ENCODE results near the gene EHD1.

EHD1 gene

DNA sequence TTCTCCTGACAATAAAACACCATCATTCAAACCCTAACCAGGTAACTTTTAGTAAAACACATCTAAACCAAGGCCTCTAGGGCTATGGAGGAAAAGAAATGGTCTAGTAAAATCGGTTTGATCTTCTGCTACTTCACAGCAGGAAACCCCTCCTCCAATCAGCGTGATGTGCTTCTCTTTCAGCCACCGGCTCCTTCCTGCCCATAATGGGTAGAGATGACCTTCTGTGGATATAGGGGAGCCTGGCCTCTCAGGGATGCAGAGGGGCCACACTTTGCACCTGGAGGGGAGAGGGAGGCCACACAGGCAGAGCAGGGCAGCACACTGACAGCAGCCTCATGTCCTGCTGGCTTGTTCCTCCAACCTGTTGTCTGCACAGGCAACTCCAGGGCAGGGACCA, 6.9 kb downstream of the EHD1 start:
- Mint-ChIP-seq H3K27ac (peak overlapping the region; percentile 77 to 88 (median 88)), H3K9me3 (no peaks in the 10 kb centered on the region)

GRCh38 chr11:64870893-64871466, 7.4 kb downstream of the EHD1 start:
- H3K4me3 Mint-ChIP-seq, result peak overlapping the region; percentile 19 to 61 (median 51)
- H3K27ac Mint-ChIP-seq, result peak overlapping the region; percentile 85 to 97 (median 88)
- no peak for TF ChIP-seq CTCF (IDR thresholded peaks at IDR 0.05; ENCODE audit: unreplicated experiment in 3 of 3)
- H3K9me3 Mint-ChIP-seq, result no peaks in the 10 kb centered on the region
- H3K27me3 Mint-ChIP-seq (ENCODE audit: low read depth), result no peaks in the 10 kb centered on the region
- H3K36me3 Mint-ChIP-seq (ENCODE audit: low read depth), result peaks cover 29% of the 10 kb centered on the region
- peaks cover 79% of the 10 kb centered on the region for H3K4me1 Mint-ChIP-seq

More for the DNA sequence above, 6.9 kb downstream of the EHD1 start:
- Mint-ChIP-seq H3K36me3 (ENCODE audit: low read depth) (peaks cover 26% of the 10 kb centered on the region), H3K4me3 (peak overlapping the region in 2 of 3 experiments; percentile 51 to 61), H3K4me1 (peaks cover 79% of the 10 kb centered on the region), H3K27me3 (ENCODE audit: low read depth) (no peaks in the 10 kb centered on the region)
- TF ChIP-seq CTCF (IDR thresholded peaks at IDR 0.05; ENCODE audit: unreplicated experiment in 3 of 3), result no peak

- Mint-ChIP-seq H3K4me1 (peaks cover 79% of the 10 kb centered on the region), H3K36me3 (ENCODE audit: low read depth) (peaks cover 33% of the 10 kb centered on the region), H3K27ac (peak overlapping the region; percentile 85 to 97 (median 88)), H3K4me3 (peak overlapping the region; percentile 19 to 54 (median 30)), H3K27me3 (ENCODE audit: low read depth) (no peaks in the 10 kb centered on the region), H3K9me3 (no peaks in the 10 kb centered on the region)
- peak in 1 of 3 experiments; percentile 6 for TF ChIP-seq CTCF (IDR thresholded peaks at IDR 0.05; ENCODE audit: unreplicated experiment in 3 of 3)
Observed at GRCh38 chr11:64870176-64870892, 8.1 kb downstream of the EHD1 start.

DNA sequence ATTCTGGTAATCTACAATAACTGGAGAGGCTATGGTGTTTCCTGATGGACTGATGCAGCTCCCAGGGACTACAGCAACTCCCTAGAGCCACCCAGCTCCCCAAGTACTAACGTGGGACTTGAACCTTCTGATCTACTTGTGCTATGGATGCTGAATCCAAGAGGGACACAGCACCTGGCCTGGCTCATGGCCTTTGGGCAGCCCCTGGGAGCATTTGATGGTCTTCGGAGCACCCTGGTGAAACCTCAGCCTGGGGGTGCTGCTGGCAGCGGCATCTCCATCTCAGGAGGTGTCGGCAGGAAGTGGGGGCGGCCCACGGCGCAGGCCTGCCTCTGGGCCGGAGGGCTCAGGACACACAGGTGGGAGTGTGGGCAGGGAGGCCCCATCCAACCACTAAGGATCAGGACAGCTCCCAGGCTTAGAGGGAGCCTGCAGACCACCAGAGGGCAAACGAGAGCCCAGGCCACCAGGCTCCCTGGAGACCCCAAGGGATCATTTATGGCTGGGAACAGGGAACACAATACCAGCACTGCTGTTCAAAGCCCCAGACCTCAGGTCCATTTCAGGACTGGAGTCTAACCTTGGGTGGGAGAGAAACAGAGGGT, 8.7 kb downstream of the EHD1 start:
- Mint-ChIP-seq H3K27me3 (ENCODE audit: low read depth) (no peaks in the 10 kb centered on the region), H3K36me3 (ENCODE audit: low read depth) (peaks cover 30% of the 10 kb centered on the region), H3K4me3 (peak overlapping the region in 1 of 3 experiments; percentile 70), H3K27ac (peak overlapping the region; percentile 85 to 88 (median 86)), H3K4me1 (peaks cover 78% of the 10 kb centered on the region), H3K9me3 (no peaks in the 10 kb centered on the region)
- TF ChIP-seq CTCF (IDR thresholded peaks at IDR 0.05; ENCODE audit: unreplicated experiment in 3 of 3), result peak; percentile 40 to 59 (median 51)

- TF ChIP-seq CTCF (IDR thresholded peaks at IDR 0.05; ENCODE audit: unreplicated experiment in 3 of 3), result no peak
- Mint-ChIP-seq H3K27ac (peak overlapping the region; percentile 50 to 88 (median 86)), H3K4me1 (peaks cover 78% of the 10 kb centered on the region), H3K36me3 (ENCODE audit: low read depth) (peaks cover 25% of the 10 kb centered on the region), H3K4me3 (peak overlapping the region in 2 of 3 experiments; percentile 33 to 70), H3K27me3 (ENCODE audit: low read depth) (no peaks in the 10 kb centered on the region), H3K9me3 (no peaks in the 10 kb centered on the region)
Observed at GRCh38 chr11:64868904-64869570, 9.4 kb downstream of the EHD1 start.
